HepG2 (cell line): ENCODE results near the gene DGCR8. TPM values are rescaled to one million over a fixed set of nuclear protein-coding genes. Genes with fewer than 3 reads are reported as not detected.

Experiments used
- CREB3 ChIP-seq: sonication (generic); formaldehyde crosslinking; IDR thresholded peaks from 2 replicates; pipeline ENCODE4 v1.5.0; 2020; ENCODE audit warnings: missing genetic modification reagents
- GRHL1 ChIP-seq: sonication (generic); formaldehyde crosslinking; conservative IDR thresholded peaks from 2 replicates; pipeline ENCODE4 v1.8.0; 2022; ENCODE audit warnings: missing genetic modification reagents
- HNRNPL ChIP-seq: fragments of 200-400 bp; formaldehyde crosslinking; IDR thresholded peaks from 2 replicates; pipeline ENCODE4 v1.6.1; 2017; ENCODE audit warnings: mild to moderate bottlenecking, low read depth, low read length
- KAT2B ChIP-seq: fragments of 150-350 bp; IDR thresholded peaks from 2 replicates; pipeline ENCODE4 v1.6.1; 2014; ENCODE audit warnings: low read depth, low read length, borderline replicate concordance
- ZNF260 ChIP-seq: sonication (generic); formaldehyde crosslinking; IDR thresholded peaks from 2 replicates; pipeline ENCODE4 v1.4.0; 2020; ENCODE audit warnings: missing genetic modification reagents, low read depth, mild to moderate bottlenecking, borderline replicate concordance
- ZNF354B ChIP-seq: sonication (generic); formaldehyde crosslinking; IDR thresholded peaks from 2 replicates; pipeline ENCODE4 v1.8.0; 2022; ENCODE audit warnings: mild to moderate bottlenecking, missing genetic modification reagents
- ZNF773 ChIP-seq: sonication (generic); formaldehyde crosslinking; IDR thresholded peaks from 2 replicates; pipeline ENCODE4 v1.4.0; 2020; ENCODE audit warnings: missing genetic modification reagents, borderline replicate concordance
- polyA plus RNA-seq, 8 experiments: library from polyadenylated mRNA; depleted of rRNA in 3 of 8; stranded (reverse) in 7 of 8; unstranded in 1 of 8; fragments of >200 nt; fragmentation: Illumina TruSeq in 4 of 8; extraction: Trizol in 4 of 8; gene quantifications; 2 replicates each; pipeline versions ENCODE4 v1.2.1 to v1.2.3, GENCODE V29; 2011 to 2016; ENCODE audit warnings: low read depth in 4 of 8, missing spikeins in 1 of 8, mixed read lengths in 1 of 8; ENCODE audit not compliant: insufficient read depth in 1 of 8
- total RNA-seq, 5 experiments: library from RNA; depleted of rRNA; stranded (reverse); fragments of >200 nt; fragmentation: Illumina TruSeq; extraction: Trizol; gene quantifications; 2 replicates each; pipeline ENCODE4 v1.2.3, GENCODE V29; 2016; ENCODE audit warnings: low read depth in 1 of 5
- TF ChIP-seq, protein P1 (sequence below), 2 experiments: fragments of 450-650 bp in 1 of 2; sonication (generic) in 1 of 2; formaldehyde crosslinking in 1 of 2; IDR thresholded peaks; 2 replicates each; pipeline versions ENCODE4 v1.6.1 to v1.8.0; 2016 to 2022; ENCODE audit warnings: antibody characterized with exemption in 1 of 2, mild to moderate bottlenecking in 1 of 2, missing genetic modification reagents in 1 of 2
- TF ChIP-seq, protein P2 (sequence below): IDR thresholded peaks from 2 replicates; pipeline ENCODE4 v1.6.1; 2016; ENCODE audit warnings: low read depth, control low read depth

The DGCR8 gene
- total and polyA plus RNA-seq, 2 of the 13 experiments (the other 11 are each of a cell fraction or from before 2014, with no cell fraction given), result 10.2 to 23.2 TPM

DNA sequence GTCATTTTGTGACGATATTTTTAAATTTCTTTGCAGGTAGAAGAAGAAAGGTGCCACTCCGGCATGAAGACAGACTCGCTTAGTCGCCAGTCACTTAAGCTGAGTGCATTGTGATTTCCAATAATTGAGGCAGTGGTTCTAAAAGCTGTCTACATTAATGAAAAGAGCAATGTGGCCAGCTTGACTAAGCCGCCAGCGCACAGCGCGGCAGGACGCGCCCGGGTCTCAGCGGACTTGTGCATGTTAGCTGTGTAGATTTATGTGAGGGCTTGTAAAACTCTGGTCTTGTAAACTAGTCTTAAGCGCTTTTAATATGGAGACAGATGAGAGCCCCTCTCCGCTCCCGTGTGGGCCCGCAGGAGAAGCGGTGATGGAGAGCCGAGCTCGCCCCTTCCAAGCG, 5.6 kb downstream of the DGCR8 start (continued):
- TF ChIP-seq HNRNPL, result no peak
- TF ChIP-seq CREB3 (CRISPR knock-in tag), result no peak
- no peak for TF ChIP-seq ZNF260 (CRISPR knock-in tag)
- no peak for TF ChIP-seq ZNF354B
- TF ChIP-seq, protein P1, sequence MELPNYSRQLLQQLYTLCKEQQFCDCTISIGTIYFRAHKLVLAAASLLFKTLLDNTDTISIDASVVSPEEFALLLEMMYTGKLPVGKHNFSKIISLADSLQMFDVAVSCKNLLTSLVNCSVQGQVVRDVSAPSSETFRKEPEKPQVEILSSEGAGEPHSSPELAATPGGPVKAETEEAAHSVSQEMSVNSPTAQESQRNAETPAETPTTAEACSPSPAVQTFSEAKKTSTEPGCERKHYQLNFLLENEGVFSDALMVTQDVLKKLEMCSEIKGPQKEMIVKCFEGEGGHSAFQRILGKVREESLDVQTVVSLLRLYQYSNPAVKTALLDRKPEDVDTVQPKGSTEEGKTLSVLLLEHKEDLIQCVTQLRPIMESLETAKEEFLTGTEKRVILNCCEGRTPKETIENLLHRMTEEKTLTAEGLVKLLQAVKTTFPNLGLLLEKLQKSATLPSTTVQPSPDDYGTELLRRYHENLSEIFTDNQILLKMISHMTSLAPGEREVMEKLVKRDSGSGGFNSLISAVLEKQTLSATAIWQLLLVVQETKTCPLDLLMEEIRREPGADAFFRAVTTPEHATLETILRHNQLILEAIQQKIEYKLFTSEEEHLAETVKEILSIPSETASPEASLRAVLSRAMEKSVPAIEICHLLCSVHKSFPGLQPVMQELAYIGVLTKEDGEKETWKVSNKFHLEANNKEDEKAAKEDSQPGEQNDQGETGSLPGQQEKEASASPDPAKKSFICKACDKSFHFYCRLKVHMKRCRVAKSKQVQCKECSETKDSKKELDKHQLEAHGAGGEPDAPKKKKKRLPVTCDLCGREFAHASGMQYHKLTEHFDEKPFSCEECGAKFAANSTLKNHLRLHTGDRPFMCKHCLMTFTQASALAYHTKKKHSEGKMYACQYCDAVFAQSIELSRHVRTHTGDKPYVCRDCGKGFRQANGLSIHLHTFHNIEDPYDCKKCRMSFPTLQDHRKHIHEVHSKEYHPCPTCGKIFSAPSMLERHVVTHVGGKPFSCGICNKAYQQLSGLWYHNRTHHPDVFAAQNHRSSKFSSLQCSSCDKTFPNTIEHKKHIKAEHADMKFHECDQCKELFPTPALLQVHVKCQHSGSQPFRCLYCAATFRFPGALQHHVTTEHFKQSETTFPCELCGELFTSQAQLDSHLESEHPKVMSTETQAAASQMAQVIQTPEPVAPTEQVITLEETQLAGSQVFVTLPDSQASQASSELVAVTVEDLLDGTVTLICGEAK (IDR thresholded peaks at IDR 0.05), result no peak
- TF ChIP-seq, protein P1 (CRISPR knock-in tag; IDR thresholded peaks at IDR 0.05), result no peak
- no peak for TF ChIP-seq ZNF773
- no peak for TF ChIP-seq KAT2B
- TF ChIP-seq, protein P2, sequence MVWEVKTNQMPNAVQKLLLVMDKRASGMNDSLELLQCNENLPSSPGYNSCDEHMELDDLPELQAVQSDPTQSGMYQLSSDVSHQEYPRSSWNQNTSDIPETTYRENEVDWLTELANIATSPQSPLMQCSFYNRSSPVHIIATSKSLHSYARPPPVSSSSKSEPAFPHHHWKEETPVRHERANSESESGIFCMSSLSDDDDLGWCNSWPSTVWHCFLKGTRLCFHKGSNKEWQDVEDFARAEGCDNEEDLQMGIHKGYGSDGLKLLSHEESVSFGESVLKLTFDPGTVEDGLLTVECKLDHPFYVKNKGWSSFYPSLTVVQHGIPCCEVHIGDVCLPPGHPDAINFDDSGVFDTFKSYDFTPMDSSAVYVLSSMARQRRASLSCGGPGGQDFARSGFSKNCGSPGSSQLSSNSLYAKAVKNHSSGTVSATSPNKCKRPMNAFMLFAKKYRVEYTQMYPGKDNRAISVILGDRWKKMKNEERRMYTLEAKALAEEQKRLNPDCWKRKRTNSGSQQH (CRISPR knock-in tag), result no peak
- no peak for TF ChIP-seq GRHL1 (CRISPR knock-in tag)
- TF ChIP-seq, all 625 proteins: peak for 0
